ENCODE results near the gene MYH9.

MYH9 gene

DNA sequence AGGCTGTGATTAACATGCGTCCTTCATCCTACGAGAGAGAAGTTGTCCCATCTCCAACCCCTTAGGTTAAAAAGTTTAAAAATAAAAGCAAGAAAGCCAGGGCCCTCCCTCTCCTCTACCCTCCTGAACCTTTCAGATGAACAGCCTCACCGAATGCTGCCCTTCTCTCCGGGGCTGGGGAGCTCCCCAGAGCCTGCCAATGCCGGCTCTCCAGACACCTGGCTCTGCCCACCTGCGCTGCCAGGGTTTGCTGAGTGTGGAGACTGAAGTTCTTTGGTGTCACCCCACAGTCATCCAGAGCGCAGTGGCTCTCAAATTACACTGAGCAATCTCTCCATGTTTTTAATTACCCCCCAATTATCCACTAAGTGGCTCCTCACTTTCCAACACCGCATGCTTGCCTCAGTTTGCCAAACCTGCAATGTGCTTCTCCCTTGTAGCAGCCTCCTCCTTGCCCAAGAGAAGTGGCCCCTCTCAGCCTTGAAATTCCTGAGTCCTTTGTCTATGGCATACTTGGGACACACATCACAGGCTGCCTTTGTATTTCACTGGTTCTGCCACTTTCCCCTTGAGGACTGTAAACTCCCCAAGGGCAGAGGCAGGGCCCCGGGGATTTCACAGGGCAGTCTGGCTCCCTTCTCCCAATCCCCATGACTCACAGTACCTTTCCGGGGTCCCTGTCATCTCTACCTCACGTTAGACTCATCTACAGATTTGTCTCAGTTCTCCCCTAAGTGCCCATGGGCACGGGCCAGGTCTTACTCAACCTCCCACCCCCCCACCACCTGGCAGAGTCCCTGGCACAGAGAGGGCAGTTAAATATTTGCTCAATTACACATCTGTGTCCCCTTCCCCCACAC is 2.0 kb downstream of the MYH9 start:
- DNase-seq: peak; percentile 81

DNA sequence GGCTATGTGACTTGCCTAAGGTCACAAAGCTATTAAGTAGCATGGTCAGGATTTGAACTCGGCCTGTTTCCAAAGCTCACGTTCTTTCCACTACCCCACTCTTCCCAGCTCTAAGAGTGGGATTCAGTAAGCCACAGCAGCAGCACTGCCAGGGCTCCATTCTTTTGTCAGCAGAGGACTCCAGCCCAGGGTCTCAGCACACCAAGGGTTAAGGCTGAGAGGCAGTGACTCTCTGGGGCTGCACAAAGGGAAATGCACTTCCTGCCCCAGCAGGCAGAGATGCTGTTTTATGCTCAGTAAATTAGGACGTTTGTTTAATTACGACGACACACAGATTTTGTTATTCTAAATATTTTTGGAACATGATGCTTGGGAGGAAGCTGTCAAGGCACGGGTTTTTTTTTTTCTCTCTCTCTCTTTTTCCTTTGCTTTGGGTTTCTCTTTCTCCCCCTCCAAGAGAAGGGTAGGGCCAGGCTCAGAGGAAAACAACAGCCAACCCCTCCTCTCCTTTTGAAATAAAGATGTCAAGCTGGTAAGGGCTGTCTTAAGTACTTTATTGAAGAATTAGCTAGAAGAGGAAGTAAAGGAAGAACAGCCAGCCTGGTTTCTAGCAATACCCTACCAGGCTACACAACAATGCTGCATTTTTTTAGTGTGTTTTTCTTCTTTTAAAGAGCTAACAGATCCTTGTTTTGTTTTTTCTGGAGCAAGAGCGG is 2.8 kb downstream of the MYH9 start:
- peak; percentile 51 for DNase-seq

DNA sequence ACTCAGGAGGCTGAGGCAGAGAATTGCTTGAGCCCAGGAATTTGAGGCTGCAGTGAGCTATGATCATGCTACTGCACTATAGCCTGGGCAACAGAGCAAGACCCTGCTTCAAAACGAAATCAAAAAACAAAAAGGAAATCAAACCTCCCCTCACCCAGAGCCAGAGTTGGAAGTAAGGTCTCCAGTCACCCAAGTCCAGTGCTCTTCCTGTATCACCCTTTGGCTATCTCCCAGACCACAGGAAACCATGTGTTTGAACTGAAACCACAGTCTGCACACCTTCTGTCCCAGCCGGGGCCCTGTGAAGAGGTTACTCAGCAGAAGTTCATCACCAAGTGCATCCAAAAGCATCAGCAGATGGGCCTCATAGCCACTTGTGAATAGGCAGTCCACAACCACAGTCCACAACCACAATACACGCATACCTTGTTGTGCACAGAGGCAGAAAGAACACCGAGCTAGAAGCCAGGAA is 4.6 kb downstream of the MYH9 start:
- DNase-seq: peak; percentile 77

DNA sequence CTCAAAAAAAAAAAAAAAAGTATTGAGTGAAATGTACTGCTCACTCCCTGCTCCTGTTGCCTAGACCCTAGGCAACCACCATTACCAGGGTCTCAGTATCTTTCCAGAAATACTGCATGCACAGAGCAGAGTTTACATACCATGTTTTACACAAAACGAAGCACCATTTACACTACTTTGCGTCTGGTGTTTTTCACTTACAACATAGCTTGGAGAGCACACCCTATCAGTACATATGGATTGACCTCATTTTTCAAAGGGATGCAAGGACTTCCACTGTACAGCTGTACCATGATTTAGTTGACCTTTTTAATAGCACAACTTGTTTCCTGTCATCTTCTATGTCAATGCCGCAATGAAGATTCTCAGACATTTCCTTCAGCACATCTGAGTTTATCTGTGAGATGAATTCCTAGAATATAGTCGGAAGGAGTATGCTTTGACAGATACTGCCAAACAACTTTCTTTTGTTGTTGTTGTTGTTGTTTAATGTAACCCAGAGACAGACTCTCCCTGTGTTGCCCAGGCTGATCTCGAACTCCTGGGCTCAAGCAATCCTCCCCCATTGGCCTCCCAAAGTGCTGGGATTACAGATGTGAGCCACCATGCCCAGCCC is 6.1 kb downstream of the MYH9 start:
- no peak for DNase-seq

DNA sequence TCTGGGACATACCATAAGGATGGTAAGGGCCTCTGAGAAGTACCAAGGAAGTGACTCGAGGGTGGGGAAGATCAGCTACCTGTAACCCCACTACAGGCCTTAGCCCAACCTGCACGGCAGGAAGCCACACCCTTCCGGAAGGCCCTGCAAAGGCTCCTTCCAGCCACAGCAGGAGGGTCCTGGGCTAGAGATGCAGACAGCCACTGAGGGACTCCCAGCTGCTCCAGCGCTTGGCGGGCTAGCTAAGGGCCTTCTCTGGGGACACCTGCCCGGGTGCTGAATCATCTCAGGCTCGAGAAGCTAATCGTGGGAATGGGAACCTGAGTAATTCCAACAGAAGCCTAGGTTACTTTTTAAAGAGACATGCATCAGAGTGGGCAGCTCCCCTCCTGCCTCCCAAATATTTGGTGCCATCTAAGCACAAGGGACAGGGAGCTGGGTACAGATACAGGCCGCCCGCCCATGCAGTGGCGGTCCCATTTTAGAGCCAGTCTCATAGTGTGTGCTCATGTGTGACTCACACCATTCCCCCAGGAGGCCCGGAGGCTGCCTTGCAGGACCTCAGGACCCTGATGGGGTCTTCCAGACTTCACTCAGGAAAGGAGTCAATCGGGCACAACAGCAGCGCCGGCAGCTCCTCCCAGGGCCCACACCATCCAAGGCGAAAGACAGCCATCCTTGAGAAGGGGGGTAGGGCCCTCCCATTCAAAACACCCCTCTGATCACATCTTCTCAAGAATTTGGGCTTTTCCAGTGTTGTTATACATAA is 8.0 kb downstream of the MYH9 start:
- DNase-seq: peak; percentile 54

DNA sequence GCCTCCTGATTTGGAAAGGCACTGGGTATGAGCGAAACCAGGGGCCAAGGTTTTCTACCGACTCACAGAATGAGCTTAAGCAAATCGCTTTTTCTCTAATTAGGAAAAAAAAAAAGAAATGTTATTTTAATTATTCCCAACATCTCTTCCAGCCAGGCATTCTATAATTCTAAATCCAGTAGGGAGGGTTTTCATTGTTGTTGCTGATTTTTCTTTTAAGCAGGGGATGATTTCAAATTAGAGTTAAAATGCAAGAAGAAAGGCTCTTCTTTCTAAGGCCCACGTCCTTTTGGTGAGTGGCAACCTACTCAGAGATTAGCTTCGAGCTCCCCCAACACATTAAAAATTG is 8.9 kb downstream of the MYH9 start:
- DNase-seq: no peak

DNA sequence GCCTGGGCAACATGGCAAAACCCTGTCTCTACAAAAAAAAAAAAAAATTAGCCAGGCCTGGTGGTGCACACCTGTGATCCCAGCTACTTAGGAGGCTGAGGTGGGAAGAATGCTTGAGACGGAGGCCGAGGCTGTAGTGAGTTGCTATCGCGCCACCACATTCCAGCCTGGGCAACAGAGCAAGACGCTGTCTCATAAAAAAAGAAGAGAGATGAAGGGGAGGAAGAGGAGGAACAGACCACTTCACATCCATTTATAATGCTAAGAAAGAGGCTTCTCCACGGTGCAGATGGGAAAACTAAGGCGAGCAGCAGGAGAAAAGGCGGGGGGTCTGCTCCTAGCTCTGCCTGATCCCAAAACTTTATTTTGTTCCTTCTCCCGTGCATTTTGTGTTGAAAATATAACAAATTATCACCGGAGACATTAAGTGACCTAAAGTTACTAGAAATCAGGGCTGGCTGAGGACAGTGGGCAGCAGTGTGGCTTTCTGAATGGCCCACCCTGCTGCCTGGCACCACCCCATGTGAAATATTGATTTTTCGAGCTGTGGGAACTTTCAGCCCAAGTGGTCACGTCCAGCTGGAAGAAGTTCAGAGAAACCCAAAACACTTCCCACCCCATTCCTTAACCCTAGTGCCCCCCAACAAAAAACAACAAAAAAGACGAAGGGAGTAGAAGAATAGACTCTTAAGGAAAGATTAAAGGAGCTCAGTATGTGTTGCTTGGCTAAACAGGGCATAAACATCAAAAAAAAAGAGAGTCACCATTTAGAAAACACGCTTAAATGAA is 9.5 kb downstream of the MYH9 start:
- no peak for DNase-seq

DNA sequence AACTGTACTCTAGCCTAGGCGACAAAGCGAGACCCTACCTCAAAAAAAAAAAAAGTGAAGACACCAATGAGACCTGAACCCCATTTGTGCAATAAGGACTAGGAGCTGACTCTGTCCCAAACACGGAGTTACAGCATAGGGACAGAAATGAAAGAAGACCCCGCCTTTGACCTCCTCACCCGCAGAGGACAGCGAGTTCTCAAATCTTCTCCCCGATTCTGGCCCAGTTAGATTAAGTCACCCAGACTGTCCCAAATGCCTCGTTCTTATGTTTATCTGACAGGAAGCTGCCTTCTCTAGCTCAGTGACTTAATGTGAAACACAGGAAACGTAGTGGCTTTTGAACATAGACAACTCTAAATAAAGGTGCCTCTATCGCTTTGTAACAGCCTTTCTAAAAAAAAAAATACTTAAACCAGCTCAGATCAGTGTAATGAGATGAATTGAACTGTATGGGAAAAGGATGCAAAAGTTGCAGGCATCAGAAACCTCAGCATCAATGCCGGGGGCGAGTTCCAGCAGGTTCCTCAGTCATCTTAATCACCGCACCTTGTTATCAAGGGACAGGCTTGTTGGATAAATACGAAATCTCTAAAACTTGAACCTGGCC is 10.6 kb downstream of the MYH9 start:
- peak; percentile 54 for DNase-seq

DNA sequence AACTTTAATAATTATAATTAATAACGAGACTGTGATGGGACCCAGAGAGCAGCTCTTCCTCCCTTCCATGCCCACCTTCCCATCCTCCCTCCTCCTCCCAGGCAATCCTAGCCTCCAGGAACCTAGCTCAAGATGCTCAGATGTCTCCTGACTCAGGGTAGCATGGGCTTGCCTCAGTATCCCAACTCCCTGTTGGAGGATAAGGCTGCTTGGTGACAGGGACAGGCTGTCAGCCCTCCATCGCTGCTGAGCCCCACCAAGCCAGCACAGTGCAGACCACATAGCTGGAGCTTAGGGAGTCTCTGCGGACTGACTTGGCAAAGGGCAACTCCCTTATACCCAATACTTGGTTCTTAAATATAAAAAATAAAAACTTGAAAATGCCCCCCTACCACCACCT is 11.5 kb downstream of the MYH9 start:
- no peak for DNase-seq

DNA sequence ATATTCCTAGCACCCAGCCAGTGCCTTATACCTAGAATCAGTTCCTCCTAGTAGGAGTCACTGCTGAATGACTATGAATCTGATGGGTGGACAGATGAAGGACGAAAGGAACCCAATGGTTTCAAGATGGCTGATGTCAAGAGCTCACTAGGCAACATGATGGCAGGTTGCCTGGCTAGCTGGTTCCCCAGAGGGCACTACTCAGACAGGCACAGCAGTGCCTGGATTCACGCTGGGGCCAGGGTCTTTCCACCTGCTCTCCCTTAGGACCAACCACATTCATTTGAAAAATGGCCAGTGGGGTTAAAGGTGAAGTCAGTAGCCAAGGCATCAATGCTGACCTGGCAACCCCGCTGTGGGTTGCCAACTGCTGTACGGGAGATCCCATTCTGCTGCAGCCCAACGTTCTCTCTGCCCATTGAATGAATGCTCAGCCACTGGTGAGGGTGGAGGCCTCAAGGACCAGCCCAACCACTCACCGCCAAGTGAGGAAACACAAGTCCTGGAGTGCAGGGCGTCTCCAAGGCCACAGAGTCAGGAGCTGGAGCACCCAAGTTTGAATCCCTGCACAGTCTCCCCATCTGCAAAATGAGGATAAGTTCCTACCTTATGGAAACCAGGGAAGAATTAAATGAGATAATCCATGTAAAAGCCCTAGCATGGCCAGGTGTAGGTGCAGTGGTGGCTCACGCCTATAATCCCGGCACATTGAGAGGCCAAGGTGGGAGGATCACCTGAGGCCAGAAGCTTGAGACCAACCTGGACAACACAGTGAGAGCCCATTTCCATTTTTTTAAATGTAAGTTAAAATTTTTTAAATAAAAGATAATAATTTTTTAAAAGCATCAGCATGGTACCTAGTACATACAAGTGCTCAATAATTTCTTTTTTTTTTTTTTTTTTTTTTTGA is 12.4 kb downstream of the MYH9 start:
- DNase-seq: no peak

DNA sequence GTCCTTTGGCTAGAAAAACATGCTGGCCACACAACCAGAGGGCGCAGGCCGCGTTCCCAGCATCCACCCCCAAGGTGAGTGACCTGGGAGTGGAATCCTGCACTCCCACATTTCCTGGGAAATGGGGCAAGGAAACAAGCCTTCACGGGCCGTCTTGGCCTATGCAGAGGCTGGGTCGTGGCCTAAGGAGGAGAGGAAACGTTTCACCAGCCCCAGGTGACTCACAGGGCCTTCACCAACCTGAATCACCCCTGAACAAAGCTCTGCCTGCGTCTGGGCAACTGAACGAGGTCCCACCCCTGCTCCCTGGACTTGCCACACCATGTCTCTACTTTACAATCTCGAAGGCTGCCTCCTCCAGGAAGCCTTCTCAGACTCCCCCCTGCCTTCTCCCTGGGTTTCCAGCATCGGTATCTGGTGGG is 13.2 kb downstream of the MYH9 start:
- peak; percentile 79 for DNase-seq

DNA sequence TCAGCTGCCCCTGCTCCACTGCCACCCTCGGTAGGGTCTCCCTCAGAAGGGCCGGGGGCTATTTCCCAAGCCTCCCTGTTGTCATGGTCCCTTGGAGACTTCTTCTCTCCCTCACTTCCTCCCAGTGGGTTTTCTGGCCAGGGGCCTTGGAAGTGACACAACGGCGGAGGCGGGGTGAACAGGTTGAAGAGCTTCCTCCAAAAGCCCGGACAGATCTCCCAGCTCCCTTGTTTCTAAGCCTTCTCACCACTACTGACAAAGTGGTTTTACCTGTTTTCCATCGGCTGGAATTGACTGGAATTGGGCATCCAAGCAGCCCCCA is 14.5 kb downstream of the MYH9 start:
- no peak for DNase-seq

DNA sequence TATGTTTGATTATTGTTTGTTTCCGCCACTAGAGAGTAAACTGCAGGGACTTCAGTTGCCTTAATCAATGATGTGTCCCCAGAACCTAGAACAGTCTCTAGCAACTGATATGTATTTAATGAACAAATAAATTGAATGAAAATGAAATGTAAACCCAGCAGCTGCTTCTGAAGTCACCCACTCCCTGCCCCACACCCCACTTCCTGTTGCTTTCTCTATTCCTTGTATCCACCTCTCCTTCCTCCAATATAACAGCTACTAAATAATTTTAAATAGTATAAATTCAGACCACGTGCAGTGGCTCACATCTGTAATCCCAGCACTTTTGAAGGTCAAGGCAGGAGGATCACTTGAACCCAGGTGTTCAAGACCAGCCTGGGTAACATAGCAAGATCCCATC is 15.8 kb downstream of the MYH9 start:
- no peak for DNase-seq

DNA sequence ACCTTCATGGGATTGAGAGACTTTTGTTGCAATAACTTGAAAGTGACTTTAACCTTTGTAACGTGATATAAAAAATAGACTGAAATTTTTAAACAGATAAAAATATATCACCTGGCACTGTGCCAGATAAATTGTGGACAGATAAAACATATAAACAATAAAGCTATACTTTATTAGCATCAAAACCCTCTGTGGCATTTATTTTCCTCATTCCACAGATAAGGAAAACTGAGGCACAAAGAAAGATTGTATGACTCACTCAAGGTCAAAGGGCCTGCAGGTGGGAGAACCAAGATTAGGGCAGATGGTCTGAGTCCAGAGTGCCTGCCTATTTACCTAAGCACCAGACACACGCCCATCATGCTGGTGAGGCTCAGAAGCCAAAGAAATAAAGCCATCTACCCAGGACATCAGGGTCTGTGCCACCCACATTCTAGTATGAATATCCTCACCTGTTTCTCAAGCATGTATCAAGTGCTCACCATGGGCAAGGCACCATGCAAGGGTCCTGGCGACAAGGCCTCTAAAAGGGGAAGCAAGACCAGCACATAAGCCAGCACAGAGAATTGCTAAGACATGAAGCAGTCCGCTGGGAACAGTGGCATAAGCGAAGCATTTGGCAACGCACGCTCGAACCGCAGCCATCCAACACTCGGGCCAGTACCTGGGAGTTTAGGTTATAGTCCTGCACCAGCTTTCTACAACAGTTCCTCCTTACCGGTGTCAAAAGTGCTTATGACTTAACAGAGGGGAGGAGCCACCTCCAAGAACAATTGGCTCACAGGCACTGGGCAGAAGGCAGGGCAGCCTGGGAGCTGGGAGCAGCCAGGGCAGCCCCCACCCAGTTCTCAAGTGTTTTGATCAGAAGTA is 17.6 kb downstream of the MYH9 start:
- no peak for DNase-seq

DNA sequence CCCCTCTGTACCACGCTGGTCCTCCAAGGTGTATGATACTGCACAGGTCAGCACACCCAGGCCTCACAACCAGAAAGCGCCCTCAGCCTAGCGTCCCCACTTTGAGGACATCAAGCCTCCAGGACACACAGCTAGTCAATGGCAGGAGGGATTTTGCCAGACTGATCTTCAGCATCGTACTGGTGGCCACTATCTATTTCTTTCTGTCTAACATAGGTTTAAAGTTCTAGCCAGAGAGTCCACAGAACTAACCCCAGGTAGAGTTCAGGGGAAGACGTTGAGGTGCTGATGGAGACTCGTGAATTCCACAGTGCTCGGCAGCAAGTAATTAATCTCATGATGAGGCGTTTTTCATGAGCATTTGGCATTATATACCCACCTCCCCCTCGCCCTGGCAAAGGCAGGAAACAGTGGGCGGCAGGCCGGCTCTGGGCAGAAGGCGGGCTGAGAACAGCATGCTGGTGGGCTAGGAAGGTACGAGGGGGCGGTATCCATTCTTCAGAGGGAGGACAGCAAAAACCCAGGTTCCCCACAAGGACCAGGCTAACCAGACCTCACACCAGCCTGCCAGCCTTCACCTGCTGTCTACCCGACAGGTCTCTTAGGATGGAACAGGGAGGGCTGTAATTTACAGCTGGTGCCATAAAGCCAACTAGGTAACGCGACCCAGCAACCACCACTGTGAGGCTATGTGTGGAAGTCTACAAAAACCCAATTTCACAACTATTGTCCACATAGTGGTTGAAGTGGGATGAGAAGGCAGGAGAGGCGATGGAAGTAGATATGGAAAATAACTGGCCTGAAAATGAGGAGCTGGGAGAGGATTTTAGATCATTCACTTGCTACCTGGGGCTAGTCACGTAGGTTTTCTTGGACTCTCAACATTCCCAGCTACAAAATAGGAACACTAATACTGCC is 18.5 kb downstream of the MYH9 start:
- peak; percentile 60 for DNase-seq

DNA sequence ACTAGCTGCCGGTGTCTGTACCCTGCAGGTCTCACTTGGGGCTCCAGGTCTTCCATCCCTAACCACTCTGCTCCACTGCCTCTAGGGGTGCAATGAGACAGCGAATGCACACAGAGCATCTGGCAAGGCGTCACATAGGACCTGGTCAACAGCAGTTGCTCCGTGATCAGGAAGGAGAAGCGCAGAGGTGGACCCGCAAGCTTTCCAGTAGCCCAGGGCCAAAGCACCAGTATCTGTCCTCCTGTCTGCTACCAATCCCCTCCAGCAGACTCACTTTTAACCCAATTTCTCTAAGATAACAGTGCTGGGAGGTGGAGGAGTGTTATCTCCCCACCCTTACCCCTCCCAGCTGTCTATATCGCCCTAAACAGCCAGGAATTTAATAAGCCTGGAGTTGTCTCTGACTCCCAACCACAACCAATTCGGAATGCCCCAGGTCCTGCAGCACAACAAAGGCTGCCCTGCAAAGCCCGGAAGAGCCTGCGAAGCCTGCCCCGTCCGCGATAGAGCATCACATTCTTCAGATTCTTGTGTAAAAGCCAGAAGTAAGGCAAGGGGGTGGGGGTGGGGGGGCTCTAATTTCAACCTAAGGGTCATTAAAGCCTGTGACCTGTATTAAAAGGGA is 19.3 kb downstream of the MYH9 start:
- peak; percentile 57 for DNase-seq

DNA sequence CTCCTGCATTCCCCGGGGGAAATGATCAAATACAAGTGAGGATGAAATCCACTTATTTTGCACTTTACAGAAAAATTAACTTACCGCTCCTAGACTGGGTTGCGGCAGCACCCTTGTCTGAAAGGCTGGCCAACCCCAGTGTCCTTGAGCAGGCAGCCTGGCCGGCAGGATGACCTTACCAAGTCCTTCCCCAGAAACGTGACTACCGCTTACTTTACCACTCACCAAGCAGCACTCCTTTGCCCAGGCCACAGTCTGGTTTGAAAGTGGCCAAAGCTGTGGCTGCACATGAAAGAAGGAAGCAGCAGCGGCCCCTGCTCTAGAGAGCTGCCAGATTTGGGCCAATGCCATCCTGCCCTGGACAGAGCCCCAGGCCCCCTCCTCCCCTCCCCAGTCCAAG is 20.3 kb downstream of the MYH9 start:
- DNase-seq: no peak

DNA sequence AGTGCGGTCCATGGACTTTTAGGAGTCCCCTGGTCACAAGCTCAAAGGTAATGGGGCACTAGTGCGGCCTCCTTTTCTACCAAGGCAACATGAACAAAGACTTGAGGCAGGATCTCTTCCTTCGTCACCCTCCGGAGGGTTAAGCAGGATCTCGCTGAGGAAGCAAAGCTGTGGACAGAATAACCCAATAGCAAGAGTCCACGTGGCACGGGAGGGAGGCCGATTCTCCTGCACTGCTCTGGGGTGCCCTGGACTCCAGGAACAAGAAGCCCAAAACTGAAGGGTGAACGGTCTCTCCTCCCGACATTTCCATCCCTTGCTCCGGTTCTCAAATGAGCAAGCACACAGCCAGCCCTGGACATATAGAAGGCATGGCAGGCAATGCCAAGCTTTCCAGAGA is 20.7 kb downstream of the MYH9 start:
- no peak for DNase-seq
